HG02623 (cell line): ENCODE measurements around the gene TSPO2.

ENCODE experiments used
- ATAC-seq: cut with Tn5 transposase; IDR thresholded peaks from one replicate; pipeline ENCODE4 v1.9.1; 2021; ENCODE audit warnings: moderate library complexity; ENCODE audit not compliant: unreplicated experiment

Gene TSPO2

DNA sequence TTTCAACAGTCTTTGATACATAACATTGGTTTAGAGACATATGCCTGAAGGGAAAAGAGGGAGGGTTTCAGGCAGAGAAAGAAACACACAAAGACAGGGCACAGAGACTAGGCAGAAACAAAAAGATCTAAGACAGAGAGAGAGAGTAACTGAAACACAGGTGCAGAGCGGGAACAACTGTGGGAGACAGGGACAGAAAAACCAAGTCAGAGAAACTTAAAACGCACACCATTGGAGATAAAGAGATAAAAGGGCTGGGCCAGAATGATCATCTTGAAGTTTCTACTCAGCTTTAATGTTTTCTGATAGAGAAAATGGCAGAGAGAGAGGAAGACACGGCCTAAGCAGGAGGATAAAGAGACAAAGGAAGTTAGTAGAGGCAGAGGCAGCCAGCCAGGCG lies 15.0 kb upstream of the TSPO2 start:
- ATAC-seq: no peak

DNA sequence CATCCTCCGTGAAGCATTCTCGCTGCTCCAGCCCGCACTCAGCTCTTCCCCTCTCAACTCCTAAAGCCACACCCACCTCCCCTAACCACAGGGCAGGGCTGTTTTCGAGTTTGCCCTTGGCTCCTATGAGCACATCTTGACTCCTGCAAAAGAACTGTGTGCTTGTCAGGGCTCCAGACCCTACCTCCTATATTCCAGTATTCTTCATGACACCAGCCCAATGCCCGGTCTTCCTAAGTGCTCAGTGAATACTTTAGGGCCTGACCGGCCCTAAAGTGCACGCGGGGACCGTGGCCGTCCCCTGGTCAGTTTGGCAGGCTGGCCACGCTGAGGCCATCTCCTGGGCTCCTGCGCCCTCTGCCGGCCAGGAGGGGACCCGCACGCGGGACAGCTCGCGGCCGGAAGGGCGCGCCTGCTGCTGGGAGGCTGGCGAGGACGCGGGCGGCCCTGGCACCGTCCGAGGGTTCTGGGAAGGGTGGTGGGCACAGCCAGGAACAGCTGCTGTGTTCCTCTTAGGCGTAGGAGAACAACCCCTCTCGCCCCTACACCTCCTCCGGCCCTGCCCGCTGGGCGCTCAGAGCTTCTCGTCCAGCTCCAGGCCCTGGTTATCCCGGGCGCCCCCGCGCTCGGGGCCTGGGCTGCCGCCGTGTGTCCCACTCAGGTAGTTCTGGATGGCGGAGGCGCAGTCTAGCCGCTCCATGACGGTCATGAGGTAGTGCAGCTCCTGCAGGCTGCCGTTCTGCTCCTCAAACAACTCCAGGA lies 14.3 kb upstream of the TSPO2 start:
- ATAC-seq: peak; percentile 84

- ATAC-seq: peak; percentile 33
These were observed 13.5 kb upstream of the TSPO2 start for GRCh38 chr6:41028561-41029412.

- no peak for ATAC-seq
These were observed 9.4 kb upstream of the TSPO2 start for GRCh38 chr6:41032830-41033229.

DNA sequence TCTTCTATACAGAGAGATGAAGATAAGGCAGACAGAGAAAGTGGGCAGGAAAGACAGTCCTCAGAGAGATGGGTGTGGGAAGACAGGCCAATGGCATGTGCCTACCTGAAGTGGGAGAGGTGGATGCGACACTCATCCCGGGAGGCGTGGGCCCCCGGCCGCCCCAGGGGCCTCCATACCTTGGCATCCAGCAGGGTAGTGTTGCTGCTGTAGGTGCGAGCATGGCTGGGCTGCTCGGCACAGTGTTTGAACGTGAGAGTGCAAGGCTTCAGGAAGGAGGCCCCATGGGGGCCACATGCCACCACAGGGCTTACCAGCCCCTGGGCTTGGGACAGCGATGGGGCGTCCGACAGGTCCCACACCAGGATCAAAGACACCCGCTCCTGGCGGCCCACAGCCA lies 8.5 kb upstream of the TSPO2 start:
- no peak for ATAC-seq

GRCh38 chr6:41036186-41036585 lies 6.1 kb upstream of the TSPO2 start:
- ATAC-seq: no peak

DNA sequence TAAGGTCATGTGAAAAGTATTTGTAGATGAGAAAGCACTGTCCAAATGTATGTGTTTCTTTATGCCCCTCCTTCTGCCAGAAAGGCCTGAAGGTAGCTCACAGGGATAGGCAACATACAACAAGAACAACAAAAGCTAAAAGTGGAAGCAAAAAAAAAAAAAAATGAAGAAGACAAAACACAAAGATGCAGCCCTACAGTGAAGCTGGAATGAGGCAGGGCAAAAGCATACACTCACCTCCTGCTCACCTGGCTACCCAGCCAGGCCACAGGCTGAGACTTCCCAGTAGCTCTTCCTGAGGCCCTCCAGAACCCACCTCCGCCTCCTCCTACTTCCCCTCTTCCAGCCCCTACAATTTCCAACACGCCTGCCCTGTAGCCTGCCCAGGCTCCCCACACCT lies 5.7 kb upstream of the TSPO2 start:
- no peak for ATAC-seq

DNA sequence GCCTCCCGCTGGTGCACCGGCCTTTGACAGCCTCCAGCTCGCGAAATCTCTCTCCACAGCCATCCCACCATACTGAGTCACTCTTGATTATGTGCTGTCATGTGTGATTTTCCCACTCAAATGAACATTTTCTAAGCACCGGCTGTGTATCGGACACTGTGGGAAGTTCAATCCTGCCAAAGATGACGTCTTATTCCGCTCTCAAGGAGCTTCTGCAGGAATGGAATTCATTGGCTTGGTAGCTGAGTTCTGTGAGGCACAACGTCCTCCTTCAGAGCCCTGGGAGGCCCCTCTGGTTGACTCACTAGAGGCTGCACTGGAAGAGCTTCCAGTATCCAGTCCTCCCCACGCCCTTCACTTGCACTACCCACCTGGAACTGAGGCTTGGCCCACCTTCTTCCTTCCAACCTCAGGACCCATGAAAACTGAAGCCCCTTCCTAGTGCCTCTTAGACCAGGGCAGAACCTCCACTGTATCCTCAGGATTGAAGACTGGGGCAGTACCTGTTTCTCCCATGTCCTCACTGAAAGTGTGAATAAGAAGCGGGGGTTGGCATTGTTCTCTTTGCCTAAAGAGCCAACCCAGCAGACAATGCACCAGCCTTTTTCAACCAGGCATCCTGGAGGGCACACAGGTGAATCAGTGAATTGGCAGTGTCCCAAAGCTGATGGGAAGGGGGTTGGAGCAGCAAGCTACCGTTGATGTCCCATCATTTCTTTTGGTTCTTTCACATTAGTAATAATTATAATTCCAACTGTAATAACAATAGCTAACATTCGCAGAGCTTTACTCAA lies 5.0 kb upstream of the TSPO2 start:
- ATAC-seq: no peak

GRCh38 chr6:41038205-41038604 lies 4.1 kb upstream of the TSPO2 start:
- no peak for ATAC-seq

- no peak for ATAC-seq
These were observed 2.9 kb upstream of the TSPO2 start, which contains the start of gene UNC5CL for GRCh38 chr6:41039060-41039998. UNC5CL (minus strand) TSS chr6:41039221; CDS start chr6:41035074, 4,147 bp downstream.

GRCh38 chr6:41040101-41040939 lies 1.9 kb upstream of the TSPO2 start:
- no peak for ATAC-seq

GRCh38 chr6:41040940-41041536 lies 1.2 kb upstream of the TSPO2 start:
- ATAC-seq: no peak

DNA sequence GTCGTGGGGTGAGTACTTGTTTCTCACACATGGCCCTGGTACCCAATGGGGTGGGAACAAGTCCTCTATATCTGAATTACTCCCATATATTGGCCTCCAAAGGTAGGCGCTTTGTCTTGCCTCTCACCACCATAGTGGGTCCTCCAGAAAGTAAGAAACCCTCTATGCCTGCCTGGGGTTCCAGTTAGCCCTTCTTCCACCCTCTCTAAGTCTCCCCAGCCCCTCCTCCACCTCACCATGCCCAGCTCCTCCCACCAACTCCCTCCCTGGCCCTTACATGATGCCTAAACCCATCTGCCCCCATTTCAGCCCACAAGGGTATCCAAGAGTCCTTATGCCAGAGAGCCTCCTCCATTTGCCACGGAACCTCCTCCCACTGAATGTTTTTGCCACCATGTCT lies 884 bp downstream of the TSPO2 start:
- no peak for ATAC-seq

DNA sequence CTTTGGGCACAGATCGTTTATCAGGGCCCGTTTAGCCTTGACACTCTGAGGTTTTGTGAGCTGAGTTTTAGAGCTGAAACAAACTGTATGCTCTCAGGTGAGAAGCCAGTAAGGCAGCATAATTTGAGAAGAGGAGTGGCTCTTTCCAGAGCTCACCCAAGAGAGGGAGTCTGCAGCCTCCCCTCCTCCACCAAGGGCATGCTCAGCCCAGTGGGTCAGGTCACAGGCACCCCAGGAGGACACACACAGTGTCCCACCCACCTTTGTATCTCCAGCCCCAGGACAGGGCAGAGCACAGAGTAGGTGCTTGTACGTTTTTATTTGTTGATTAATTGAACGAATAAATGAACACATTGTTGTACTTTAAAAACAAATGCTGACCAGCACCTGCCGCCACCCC lies 3.4 kb downstream of the TSPO2 start:
- ATAC-seq: no peak

DNA sequence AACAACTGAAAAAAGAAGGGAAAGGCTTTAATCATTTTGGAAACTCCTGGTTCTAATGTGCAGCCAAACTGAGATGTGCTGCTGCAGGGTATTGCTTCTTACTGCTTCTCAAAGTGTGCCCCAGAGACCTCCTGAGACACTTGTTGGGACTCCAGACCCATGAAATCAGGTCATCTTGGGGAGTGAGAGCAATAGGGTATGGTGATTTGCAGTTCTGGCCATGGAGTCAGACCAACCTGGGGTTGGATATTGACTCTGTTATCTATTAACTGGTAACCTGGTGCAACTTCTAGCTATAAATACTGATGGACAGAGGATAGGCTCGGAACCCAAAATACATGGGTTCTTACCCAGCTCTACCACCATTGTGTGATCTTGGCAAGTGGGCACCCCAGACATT lies 3.8 kb downstream of the TSPO2 start:
- no peak for ATAC-seq

DNA sequence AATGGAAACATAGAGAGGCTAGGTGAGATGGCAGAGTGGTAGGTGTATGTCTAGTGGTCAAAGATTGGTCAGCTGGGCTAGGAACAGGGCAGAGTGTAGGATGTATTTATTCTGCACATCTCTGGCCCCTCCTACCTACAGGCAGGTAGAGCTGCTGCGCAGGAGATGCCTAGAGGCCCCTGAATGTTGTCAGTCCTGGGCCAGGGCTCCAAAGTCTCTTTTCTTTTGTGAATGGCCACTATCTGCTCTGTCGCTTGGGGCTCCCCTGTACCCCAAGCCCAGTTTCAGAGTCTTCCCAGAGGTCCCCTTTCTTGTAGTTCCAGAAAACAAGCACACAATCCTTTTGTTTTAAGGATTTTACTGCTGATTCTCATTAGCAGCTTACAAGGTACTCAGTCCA lies 5.0 kb downstream of the TSPO2 start:
- no peak for ATAC-seq

GRCh38 chr6:41047745-41048732 lies 5.8 kb downstream of the TSPO2 start:
- no peak for ATAC-seq

GRCh38 chr6:41049521-41049920 lies 7.3 kb downstream of the TSPO2 start:
- no peak for ATAC-seq
